GM10847 (cell line): ENCODE measurements around the gene TPR.

ENCODE experiments used
- POLR2A ChIP-seq: IDR thresholded peaks from 2 replicates; pipeline ENCODE4 v1.6.1; 2011; ENCODE audit not compliant: insufficient read length; ENCODE audit errors: extremely low read depth

The TPR gene

DNA sequence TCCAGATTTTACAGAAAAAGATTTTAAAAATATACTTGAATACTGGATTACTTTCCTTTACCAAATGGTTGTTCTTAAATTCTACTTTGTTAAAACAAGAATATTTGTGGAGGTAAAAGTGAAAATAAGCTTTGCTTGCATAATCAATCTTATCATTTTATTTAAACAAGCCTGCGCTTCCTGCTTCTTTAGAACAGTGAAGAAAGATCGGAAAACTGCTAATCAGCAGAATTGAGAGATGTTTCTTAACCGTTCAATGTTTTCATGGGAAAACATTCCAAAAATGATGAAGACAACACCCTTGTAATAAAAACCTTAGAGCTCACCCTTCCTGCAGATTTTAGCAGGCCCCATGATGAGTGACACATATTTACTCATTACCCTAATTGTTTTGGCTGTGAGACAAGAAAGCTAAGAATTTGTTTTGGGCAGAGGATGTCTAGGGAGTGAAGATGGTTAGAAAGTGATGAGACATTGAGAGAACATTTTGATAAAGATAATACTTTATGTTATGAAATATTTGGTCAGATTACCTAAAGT lies 72.6 kb downstream of the TPR start:
- no peak for TF ChIP-seq POLR2A

DNA sequence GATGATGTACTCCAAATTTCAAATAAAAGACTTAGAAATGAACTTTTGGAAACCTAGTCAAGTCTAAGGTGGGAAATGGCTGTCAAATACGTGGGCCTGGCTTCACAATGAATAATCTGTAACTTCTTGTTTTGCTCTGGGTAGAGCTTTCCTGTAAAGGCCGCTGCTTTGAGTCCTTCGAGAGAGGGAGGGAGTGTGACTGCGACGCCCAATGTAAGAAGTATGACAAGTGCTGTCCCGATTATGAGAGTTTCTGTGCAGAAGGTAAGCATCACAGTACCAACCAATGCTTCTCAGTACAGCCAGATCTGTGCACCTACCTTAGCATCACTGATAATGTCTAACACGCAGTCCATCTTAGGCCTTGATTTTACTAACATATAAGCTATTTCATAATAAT lies 73.6 kb downstream of the TPR start:
- no peak for TF ChIP-seq POLR2A

DNA sequence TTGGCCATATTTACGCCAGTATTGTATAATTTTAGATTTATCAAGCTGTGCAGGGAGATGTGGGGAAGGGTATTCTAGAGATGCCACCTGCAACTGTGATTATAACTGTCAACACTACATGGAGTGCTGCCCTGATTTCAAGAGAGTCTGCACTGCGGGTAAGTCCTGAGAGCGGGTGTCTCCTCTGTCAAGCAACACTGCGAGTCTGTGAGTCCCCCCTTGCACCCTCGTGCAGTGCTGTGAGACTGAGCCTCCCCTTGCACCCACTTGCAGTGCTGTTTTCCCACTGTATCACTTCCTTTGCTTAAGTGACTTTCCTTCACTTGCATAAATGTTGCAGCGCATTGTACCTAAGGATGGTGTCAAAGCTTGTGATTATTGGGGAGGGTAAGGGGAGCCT lies 75.0 kb downstream of the TPR start:
- TF ChIP-seq POLR2A = no peak

DNA sequence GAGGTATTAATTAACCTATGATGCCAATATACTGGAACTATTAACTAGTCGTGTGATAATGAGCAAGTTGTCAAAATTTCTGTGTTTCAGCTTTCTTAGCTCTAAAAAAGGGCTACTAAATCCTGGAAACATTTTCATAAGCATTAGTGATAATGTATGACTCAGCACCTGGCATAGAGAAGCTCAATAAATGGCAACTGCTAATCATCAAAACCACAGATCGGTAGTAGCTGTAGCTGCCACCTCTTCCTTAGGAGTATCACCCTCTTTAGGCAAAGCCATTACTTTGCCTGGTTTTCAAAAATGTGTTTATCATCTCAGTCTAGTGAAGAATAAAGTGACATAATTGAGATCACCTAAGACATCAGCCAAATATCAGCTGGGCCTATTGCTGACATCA lies 75.5 kb downstream of the TPR start:
- no peak for TF ChIP-seq POLR2A

DNA sequence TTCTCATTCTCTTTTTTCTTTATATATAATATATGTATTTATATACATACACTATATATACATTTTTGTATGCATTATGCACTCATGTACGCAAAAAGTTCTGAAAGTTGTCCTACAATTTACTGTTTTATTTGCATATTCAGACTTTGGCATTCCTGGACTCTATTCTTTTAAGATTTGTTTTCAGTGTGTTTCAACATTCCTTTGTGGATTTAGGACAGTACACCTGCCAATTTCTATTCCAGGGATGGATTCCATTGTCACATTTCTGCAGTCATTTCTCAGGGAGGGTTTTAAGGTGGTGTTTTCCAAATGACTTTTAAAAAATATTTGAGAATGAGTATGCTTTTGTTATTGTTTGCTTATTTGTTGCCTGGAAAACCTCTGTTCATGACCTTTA lies 76.2 kb downstream of the TPR start:
- TF ChIP-seq POLR2A = no peak

DNA sequence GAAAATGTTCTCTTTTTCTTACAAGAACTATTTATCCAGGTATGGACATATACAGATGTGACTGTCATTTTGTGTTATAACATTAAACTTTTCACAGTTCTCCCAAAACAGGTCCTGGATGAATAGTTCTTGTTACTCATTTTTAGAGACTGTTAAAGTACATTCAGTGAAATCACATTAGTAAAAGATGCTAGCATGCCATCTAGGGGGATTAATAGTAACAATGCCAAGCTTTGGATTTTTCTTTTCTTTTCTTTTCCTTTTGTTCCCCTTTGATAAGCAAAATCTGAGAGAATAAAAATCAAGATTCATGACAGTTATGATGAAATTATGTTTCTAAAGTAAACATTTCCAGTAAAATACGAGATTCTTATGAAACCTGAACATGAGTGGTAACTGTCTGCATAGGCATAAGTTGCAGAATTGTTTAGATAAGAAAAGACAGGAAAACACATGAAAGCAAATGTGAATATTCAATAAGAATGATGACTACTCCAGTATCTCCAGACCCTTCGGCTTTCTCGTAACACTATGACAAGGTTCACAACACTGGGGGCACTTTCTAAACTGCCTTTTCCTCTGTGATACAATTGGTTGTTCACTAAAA lies 77.5 kb downstream of the TPR start:
- no peak for TF ChIP-seq POLR2A

DNA sequence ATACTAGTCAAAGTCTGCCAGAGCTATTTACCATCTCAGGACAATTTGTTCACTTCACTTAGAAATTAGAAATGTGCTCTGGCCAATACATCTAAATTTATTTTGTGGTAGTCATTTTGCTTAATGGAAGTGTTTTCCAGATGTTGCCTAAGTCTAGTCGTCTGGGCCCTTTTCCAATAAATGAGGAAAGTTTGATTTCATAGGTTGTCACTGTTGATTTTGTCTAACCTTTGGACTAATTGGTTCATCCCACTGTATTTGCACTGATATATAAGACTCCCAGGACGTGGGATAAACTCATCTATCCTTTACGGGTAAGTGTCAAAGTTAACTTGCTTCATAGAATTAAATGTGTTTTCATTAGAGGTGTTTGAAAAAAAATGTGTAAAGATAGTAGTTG lies 79.1 kb downstream of the TPR start, which contains the start of gene PRG4:
PRG4 (plus strand) TSS at position 300 of the 400 bp plus-strand sequence.
- TF ChIP-seq POLR2A = no peak

DNA sequence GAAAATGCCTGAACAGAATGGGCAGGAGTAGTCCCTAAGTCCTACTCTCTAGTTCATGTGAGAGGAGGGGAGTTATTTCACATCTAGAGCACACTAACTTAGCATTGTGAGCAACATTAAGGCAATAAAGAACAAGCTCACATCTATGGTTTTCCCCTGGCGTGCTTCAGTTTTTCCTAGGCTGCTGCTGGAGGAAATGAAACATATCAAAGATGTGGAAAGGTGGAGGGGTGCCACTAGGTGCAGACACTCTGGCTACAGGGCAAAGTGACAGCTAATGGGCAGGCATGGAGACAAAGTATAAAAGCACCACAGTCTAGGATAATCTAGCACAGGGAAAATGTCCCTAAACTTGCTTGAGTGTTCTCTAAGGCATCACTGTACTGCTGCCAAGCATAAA lies 82.2 kb downstream of the TPR start:
- TF ChIP-seq POLR2A = no peak

DNA sequence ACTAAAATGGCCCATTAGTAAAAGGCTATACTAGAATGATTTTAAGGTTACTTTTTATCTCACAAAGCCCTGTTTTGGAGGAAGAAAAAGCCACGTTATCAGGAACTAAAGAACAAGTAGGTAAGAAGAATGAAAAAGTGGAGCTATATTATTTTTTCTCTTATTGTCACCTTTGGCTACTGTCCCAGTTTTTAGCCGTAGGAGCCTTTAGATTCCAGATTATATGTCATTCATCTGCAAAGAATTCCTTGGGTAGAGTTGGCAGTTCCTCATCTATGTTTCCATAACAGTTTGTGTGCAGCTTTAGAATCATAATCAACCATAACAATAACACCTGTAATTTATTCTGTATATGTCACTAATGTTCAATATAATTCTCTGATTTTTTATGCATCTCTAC lies 83.8 kb downstream of the TPR start:
- TF ChIP-seq POLR2A = no peak

DNA sequence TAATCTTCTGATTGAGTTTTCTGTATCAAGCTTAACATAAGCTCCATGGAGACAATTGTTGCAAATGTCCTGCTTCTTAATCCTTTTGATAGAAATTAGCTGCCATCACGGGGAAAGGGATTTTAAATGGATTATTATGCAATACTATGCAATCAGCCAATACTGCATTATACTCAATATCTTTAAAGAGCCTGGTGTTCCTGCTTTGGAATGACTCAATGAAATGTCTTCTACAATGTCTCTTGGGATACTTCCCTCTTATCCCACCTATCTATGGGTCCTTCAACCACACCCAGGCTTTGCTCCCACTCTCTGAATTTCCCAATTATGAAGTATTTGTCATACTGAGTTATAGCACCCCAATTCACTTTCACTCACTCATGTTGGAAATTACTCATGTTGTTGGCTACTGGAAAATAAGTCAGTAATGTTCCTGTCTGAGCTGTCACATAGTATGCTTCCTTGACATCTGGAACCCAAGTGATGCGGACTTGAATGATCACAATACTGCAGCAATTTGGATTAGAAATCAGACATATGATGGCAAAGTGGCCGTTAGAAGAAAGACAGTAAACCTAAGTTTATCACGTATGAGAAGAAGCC lies 85.0 kb downstream of the TPR start:
- no peak for TF ChIP-seq POLR2A

DNA sequence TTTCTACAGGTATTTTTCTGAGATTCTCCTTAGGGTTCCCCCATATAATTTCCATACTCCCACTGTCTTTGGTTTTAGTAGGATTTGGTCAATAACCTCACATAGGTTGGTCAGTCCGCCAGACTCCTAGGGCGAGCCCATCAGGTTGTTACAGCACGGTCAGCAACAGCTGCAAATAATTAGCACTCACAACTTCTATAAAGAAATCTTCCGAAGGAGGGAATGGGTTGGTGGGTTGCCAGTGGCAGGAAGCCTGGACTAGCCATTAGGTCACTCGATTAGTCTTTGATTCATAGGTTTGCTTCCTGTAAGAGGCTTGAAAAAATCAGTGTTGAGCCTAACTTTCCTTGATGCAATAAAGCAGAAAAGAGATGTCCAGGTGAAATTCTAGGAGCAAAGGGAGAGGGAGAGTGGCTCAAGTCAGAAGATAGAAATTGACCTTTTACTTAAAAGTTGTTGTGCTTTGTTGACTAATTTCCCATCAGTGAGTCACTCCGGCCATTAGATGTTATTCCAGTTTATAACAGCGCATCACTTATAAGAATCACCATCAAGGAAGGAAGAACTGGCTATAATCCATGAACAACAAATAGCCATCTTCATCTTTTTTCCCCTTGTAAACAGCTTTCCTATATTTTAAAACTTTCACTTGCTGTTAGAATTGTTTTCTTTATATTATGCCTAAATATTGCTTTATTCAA lies 88.3 kb downstream of the TPR start:
- no peak for TF ChIP-seq POLR2A

DNA sequence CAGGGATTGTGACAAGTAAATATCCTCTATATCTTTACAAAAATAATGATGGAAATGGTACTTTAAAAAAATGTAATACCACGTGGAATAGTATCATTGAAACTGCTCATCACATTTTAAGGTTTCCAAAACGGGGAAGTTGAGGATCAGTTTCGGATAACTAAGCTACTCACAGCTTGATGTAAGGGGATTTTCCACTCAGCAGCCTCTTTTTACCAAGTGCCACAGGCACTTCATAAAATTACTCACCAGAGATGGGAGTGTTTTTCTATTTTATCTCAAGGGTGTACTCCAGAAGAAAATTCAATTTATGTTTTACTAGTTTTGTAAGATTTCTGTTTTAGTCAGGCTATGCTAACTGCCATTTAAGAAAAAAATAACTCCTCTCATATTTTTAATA lies 91.7 kb downstream of the TPR start:
- no peak for TF ChIP-seq POLR2A

DNA sequence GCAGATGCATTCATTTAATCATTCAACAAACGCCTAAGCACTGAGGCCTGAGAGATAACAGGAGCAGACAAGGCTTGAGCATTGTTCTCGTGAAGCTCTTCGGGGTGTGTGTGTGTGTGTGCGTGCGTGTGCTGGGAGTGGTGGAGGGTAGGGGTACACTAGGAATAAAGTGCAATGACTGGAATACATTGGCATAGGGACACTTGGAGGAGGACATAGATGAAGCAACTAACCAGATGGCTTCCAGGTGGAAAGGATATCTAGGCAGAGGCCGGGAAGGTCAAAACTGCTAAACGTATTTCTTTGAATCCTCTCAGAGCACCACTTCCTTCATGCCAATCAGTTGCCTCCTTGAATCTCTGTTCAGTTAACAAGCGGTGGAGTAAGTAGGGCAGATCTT lies 92.6 kb downstream of the TPR start:
- no peak for TF ChIP-seq POLR2A

DNA sequence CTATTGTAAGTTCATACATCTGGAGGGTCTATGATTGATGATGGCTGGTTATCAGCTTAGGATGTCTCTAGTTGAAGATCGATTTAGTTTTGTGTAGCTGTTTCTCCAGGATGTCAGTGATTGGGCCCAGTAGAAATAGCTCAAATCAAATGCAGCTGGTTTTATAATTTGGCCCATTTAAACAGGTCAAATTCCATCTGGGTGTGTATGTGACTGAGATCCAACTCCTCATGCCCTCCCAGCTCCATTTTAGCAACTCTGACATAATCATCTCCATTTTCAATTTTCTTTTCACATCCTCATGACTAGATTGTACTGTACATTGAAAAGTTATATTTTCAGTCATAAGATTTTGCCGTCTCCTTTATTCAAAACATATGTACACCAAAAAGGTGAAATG lies 99.2 kb downstream of the TPR start:
- TF ChIP-seq POLR2A = no peak

DNA sequence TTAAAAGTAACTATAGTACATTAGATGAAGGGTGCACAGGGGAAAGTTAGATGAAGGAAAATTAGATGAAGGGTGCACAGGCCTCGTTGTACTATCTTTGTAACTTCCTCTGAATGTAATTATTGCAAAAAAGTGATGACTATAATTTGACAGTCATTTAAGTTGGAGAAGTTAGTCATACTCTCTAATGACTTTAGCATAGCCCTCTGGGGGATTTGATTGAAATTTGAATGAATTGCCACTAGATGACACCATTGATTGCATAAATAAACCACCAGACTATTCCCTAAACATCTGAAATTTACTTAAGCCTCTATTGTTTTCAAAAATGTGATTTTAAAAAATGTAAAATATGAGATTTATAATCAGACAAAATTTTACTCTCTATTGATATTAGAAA lies 102.6 kb downstream of the TPR start:
- TF ChIP-seq POLR2A = no peak

DNA sequence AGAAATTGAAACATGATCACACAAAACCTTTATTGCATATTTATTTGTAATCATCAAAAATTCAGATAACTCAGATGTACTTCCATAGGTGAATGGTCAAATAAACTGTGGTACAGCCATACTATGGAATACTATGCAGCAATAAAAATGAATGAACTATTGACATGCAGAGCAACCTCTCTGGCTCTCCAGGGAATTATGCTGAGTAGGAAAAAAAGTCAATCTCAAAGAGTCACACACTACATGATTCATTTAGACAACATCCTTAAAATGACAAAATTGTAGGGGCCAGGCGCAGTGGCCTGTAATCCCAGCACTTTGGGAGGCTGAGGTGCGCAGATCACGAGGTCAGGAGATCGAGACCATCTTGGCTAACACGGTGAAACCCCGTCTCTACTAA lies 104.0 kb downstream of the TPR start:
- no peak for TF ChIP-seq POLR2A
